HL-60/S4 treated with phorbol 12-myristate 13-acetate at 8.2 ng/mL for 4 days and 3 days (cell line): ENCODE data around the gene TAS2R31.
"Not testable (repeated sequence)": the region's sequence is repeated elsewhere in the genome, so short reads cannot be mapped to it uniquely, and the experiment has no call there.

Experiments
- in situ Hi-C: fragments of 300-500 bp; cut with MboI; formaldehyde crosslinking; loops from 2 replicates; pipeline ENCODE4 v1.15.0; 2022; ENCODE audit warnings: low sequenced_read_pairs

The TAS2R31 gene

GRCh38 chr12:11031307-11031706 is at the start of gene TAS2R31:
Gene TAS2R31 (minus strand): TSS chr12:11031407. CDS start chr12:11031335, 72 bp downstream.
- in situ Hi-C loops = no loop called here

GRCh38 chr12:11078246-11078645 is 47.0 kb upstream of the TAS2R31 start:
- in situ Hi-C loops = no loop called here

DNA sequence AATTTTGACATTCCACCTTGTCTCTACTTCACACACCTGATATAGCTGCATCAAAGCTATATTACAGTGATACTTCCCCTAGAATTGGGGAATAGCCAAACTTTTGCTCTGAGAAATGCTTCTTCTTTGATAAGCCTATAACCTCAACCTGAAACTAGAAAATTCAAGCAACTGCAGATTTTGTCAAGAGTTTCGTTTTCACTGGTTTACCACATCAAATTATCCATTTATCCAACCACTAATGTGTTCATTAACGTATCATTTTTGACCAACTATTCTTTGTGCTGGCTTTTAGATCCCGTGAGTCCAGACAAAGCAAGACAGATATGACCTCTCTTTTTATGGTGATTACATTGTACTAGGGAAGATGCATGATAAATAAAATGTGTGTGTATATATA is 44.4 kb upstream of the TAS2R31 start:
- in situ Hi-C loops = no loop called here

DNA sequence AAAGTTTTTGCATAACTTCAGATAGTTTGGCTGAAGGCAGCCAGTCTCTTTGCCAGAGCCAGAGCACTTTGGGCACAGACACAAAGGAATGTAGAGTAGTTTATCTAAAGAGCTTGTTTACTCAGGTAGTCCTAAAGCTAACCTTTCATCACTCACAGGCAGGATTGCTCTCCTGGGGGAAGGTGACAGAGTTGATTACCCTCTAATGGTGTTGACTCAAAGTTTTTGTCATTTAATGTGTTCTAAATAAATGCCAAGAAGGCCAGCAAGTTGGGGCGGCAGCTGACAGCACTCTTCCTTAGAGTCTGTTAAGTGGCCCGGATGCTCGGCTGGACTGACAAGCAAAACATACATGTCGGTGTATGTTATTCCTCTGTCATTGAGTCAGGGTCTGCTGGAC is 40.2 kb upstream of the TAS2R31 start:
- in situ Hi-C loops = loop anchor here (5.0 kb wide), 1 partner anchor 54 kb away; no protein-coding TSS in a partner anchor

GRCh38 chr12:11070999-11071398 is 39.8 kb upstream of the TAS2R31 start:
- in situ Hi-C loops = loop anchor here (5.0 kb wide), 1 partner anchor 54 kb away; no protein-coding TSS in a partner anchor

GRCh38 chr12:11069854-11070365 is 38.7 kb upstream of the TAS2R31 start:
- in situ Hi-C loops = loop anchor here (5.0 kb wide), 1 partner anchor 53 kb away; no protein-coding TSS in a partner anchor

GRCh38 chr12:11067514-11067913 is 36.3 kb upstream of the TAS2R31 start:
- in situ Hi-C loops = no loop called here

DNA sequence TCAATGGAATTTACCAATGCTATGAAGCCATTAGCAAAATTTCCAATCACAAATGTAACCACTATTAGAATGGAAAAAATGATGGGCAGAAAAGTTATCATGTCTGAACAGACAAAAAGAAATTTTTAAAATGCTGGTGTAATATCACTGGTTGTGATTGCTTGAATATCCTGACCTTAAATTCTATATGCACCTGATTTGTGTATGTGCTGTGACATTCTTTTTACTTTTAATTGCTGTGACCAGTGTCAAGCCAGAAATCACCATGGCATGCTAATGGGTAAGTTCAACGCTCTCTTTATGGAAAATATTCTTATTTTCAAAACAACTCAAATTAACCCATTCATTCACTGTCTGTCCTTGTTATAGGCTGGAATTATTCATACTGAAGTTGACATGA is 31.0 kb upstream of the TAS2R31 start, which contains the start of gene TAS2R46:
Gene TAS2R46 (minus strand): TSS at position 101 of the 400 bp plus-strand sequence. CDS start 0 bp downstream, at position 101.
- in situ Hi-C loops = not testable (repeated sequence)

GRCh38 chr12:11059784-11060183 is 28.6 kb upstream of the TAS2R31 start:
- in situ Hi-C loops = no loop called here

DNA sequence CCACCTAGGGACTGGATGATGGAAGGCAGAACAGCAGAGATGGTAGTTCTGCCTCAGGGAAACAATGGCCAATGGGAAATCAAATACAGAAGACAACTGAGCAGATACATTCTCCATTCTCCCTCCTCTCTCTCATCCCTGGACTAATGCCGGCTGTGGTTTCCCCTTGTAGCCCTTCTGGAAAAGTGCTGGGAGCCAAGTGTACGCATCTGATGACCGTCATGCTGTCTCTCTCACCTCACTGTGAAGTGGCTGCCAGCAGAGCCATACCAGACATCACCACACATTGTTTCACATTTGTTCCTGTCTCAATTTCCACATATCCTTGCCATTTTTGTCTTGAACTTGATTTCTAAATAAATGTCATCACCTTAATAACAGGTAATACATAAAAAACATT is 27.8 kb upstream of the TAS2R31 start:
- in situ Hi-C loops = no loop called here

- in situ Hi-C loops = no loop called here
Observed at GRCh38 chr12:11055306-11055705, 24.1 kb upstream of the TAS2R31 start.

- in situ Hi-C loops = not testable (repeated sequence)
Observed at GRCh38 chr12:11049806-11050531, 18.8 kb upstream of the TAS2R31 start.

GRCh38 chr12:11041366-11041765 is 10.2 kb upstream of the TAS2R31 start:
- in situ Hi-C loops = not testable (repeated sequence)

DNA sequence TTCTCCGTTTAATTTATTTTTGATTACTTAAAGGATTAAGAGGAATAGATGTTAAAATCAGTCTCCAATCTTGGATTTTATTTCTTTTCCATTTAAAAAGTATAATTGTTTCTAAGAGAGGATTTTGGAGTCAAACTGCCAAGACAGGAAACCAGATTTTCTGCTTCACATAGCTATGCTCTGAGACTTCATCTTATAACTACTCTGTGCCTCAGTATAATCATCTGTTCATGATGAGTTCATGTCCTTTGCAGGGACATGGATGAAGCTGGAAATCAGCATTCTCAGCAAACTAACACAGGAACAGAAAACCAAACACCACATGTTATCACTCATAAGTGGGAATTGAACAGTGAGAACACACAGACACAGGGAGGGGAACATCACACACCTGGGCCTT is 9.0 kb upstream of the TAS2R31 start:
- in situ Hi-C loops = no loop called here

GRCh38 chr12:11039171-11039570 is 8.0 kb upstream of the TAS2R31 start:
- in situ Hi-C loops = no loop called here

DNA sequence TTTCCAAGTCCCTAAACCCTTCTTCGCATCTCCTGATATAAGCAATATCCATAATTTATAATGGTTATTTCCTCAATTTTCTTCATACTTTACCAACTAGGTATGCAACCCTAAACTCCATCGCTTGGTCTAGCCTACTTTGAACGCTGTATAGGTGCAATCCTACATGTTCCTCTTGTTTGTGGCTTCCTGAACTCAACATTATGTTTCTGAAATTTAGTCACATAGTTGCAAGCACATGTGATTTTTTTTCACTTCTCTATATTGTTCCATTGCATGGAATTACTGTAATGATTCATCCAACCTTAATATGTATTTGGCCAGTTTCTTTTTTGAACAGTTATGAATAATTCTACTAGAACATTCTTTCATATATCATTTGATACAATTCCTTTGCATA is 2.8 kb upstream of the TAS2R31 start:
- in situ Hi-C loops = not testable (repeated sequence)

DNA sequence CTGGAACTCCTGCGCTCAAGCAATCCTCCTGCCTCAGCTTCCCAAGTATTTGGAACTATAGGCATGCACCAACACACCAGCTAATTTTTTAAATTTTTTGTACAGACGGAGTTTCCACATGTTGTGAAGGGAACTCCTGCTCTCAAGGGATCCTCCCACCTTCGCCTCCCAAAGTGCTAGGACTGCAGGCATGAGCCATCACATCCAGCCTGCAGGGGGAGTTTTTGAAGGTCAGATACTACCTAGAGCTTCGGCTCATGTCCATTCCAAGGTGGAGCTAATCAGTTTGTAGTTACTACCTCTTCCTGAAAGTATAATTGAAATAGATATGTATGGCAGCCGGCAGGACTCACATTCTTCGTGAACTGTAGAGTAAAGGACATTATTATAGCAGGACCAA is 5.1 kb downstream of the TAS2R31 start:
- in situ Hi-C loops = no loop called here

- in situ Hi-C loops = no loop called here
Observed at GRCh38 chr12:11023387-11023786, 7.8 kb downstream of the TAS2R31 start.

GRCh38 chr12:11022520-11022919 is 8.7 kb downstream of the TAS2R31 start, which contains the start of gene TAS2R19:
Gene TAS2R19 (minus strand): TSS chr12:11022620. CDS start chr12:11022571, 49 bp downstream.
- in situ Hi-C loops = no loop called here

DNA sequence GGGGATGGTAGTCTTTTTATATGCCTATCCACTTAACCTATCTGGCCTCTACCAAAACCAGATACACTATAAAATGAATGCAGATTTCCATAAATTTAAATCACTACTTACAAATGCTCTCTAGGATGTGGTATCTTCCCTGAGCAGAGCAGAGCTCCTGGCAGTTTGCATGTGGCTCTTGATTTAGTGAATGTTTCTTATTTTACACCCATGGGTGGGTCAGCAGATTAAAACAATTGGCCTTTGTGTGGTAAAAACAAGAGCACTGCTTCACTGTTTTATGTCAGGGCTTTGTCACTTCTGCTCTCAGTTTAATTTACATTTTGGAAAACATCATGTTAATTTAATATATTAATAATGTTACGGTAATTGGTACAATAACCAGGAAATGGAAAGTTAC is 14.3 kb downstream of the TAS2R31 start:
- in situ Hi-C loops = loop anchor here (5.0 kb wide), 1 partner anchor 55 kb away; no protein-coding TSS in a partner anchor

DNA sequence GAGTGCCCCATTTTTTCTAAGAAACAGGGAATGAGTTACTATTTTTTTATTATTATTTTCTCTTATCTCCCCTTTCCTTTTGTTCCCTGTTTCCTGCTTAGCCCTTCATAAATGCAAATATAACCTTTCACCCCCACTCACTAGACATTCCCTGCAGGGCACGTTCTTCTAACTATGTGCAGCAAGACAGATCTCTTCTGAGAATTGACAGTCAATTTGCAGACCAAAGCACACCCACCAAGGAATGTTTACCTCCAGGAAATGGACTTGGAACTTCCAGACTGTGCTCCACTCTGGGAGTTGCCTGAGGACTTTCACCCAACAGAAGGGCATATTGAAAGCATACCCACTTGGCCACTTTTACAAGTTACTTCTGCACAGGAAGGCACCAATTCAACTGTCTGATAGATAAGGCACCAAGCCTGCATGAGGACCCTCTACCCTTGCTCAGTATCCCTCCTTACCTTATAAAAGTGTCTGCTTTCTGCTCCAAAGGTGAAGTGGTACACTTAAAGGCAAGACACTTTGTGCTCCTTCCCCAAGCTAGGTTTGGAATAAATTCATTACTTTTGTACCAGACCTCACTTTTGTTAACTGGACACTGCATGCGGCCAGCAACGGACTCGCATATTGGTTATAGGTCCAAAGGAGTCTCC is 15.3 kb downstream of the TAS2R31 start:
- in situ Hi-C loops = loop anchor here (5.0 kb wide), 1 partner anchor 56 kb away; no protein-coding TSS in a partner anchor

- in situ Hi-C loops = no loop called here
Observed at GRCh38 chr12:11014234-11014633, 17.0 kb downstream of the TAS2R31 start.
